Adipose tissue (tissue), 3 donors: ENCODE results near the gene ARID1A. TPM values are rescaled to one million over a fixed set of nuclear protein-coding genes. Genes with fewer than 3 reads are reported as not detected.
A peak's percentile ranks its signal among the peaks of the same experiment; 100 is the strongest.
"Not testable (repeated sequence)": the region's sequence is repeated elsewhere in the genome, so short reads cannot be mapped to it uniquely, and the experiment has no call there.

ENCODE experiments used
- H3K27ac ChIP-seq: one replicate; pipeline ENCODE4 v1.5.1; 2013; ENCODE audit warnings: low read depth, low read length
- WGBS, 3 donors: extraction: QIAGEN DNeasy Blood & Tissue Kit; methylation state at CpG; one replicate each; pipeline ENCODE4 v1.1.7; 2013; 5-methylcytosine and 5-hydroxymethylcytosine counted together
- polyA plus RNA-seq, 3 donors: library from polyadenylated mRNA; stranded (reverse); fragments of 200-250 nt; gene quantifications; one replicate each; pipeline ENCODE4 v1.2.3, GENCODE V29; 2013
- donor health status: healthy with polysubstance abuse.
- donor health status: Bipolar disorder and iron deficiency.
- donor health status: healthy.

ARID1A gene
- polyA plus RNA-seq, 3 donors: 12.2 to 22.8 (median 18.1) TPM

DNA sequence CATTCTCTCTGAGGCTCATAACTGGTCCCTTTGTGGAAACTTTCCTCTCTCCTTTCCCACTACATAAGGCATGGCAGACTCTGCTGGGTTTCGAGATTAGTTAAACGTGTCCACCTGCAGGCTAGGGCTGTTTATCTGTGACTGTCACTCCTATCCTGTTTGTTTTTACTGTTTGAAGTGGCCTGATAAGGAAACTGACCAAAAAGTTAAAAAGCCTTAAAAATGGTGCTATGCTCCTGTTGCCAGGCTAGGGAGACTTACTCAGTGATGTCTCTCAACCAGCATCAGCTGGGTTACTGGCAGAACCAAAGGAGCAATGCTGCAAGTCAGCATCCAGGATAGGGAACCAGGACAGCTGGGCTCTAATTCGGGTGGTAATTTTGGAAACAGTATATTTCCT is 95.8 kb downstream of the ARID1A start:
- 60 to 70% (median 60%) methylated on average over 3 of the region's 3 CpGs for WGBS, 3 donors

DNA sequence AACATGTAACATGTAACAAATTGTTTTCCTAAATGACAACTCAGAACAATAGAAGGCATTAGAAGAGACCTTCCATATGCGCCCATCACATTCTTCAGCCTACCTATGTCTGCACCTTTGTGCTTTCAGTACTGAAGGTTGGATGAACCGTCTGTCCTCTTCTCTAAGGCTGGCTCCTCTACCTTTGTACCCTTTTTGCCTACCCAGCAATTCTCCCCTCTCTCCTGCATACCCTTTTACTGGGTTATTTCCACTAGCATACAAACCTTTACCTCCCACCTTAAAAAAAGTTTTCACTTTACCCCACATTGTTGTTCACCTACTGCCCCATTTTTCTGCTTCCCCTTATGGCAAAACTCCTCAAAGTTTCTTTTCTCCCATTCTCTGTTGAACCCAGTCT is 97.1 kb downstream of the ARID1A start:
- 92 to 94% (median 93%) methylated on average over 2 of the region's 2 CpGs for WGBS, 3 donors
- no peak overlapping the region for H3K27ac ChIP-seq

More for the DNA sequence above, 95.8 kb downstream of the ARID1A start:
- no peak overlapping the region for H3K27ac ChIP-seq

DNA sequence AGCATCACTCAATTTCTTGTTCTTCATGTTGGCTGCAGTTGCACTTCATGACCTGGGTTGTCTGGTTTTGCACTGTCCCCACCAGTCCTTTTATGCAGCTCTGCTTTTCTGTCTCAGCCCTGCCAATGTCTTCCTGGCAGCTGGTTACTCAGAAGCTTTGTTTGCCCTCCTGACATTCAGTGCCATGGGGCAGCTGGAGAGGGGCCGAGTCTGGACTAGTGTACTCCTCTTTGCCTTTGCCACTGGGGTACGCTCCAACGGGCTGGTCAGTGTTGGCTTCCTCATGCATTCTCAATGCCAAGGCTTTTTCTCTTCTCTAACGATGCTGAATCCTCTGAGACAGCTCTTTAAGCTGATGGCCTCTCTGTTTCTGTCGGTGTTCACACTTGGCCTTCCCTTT is 98.6 kb downstream of the ARID1A start:
- 72 to 84% (median 80%) methylated on average over 5 of the region's 5 CpGs for WGBS, 3 donors
- no peak overlapping the region for H3K27ac ChIP-seq

DNA sequence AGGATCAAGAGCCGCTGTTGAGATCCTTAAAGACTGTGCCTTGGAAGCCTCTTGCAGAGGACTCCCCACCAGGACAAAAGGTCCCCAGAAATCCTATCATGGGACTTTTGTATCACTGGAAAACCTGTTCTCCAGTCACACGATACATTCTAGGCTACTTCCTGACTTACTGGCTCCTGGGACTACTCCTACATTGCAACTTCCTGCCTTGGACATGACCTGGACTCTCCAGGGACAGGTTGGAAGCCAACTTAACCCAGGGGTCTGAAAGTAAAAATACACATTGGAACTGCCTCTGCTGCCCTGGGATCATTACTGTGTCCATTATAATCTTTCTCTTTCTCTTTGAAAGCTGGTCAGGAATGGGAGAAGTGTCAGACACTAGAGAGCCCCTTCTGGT is 101.8 kb downstream of the ARID1A start:
- WGBS, 3 donors: 57 to 89% (median 66%) methylated on average over 2 of the region's 2 CpGs
- H3K27ac ChIP-seq: no peak overlapping the region

DNA sequence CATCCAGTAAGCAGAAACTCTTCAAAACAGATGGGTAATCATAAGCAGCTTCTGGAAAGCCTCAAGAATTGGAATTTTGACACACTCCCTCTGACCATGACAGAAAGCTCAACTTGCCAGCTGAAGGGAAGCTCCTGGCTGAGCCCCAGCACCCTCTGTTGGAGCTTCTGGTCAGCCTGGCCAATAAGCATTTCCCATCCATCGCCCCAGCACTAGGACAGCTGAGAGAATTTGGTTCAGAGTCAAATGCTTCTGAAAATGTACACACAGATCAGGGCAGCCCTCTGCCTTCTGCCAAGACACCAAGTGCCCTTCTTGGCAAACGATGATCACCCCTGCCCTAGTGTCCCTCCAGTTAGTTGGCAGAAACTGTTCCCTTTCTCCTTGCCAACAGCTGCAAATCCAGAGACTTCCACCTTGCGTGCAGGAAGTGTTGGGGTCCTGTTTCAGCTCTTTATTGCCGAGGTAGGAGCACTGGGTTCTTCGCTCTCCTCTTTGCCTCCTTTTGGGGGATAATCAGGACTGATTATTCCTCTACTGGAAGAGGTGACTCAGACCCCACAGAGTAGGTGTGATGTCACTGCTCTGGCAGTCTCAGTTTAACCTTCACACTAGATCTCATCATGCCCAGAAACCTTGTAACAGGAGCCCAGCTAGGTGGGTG is 103.8 kb downstream of the ARID1A start:
- WGBS, 3 donors: 20 to 58% (median 34%) methylated on average over 5 of the region's 5 CpGs
- H3K27ac ChIP-seq: peak overlapping the region; percentile 43

DNA sequence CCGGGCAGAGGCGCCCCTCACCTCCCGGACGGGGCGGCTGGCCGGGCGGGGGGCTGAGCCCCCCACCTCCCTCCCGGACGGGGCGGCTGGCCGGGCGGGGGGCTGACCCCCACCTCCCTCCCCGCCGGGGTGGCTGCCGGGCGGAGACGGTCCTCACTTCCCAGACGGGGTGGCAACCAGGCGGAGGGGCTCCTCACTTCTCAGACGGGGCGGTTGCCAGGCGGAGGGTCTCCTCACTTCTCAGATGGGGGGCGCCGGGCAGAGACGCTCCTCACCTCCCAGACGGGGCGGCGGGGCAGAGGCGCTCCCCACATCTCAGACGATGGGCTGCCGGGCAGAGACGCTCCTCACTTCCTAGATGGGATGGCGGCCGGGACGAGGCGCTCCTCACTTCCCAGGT is 108.1 kb downstream of the ARID1A start:
- WGBS, 3 donors: 96 to 98% (median 96%) methylated on average over 20 to 29 of the region's 36 CpGs
- not testable (repeated sequence) for H3K27ac ChIP-seq

DNA sequence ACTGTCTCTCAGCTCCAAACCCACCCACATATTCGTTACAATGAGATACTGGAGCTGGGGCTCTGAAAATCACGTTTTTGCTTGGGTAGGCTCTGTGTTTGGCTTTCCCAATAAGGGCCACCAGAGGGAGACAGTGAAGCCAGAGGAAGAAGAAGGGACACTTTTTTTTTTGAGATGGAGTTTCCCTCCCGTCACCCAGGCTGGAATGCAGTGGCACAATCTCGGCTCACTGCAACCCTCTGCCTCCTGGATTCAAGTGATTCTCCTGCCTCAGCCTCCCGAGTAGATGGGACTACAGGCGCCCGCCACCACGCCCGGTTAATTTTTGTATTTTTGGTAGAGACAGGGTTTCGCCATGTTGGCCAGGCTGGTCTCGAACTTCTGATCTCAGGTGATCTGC is 114.3 kb downstream of the ARID1A start:
- not testable (repeated sequence) for H3K27ac ChIP-seq
- WGBS, 3 donors: 52 to 57% (median 54%) methylated on average over 11 of the region's 11 CpGs

DNA sequence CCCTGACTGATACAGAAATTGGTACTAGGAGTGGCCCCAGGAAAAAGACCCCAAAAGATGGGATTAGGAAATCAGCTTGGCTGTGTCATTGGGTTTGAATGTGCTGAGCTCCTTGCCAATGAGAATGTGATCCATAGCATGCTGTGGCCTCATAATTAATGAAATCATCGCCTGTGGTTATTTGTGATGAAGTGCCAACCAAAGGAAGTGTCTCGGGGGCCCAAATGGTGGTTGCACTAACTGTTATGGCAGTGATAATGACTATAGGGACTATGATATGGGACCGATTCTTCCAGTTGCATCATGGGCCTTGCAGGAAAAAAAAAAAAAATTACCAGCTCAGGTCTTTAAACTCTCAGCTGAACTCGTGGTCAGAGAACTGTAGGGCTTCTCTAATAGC is 115.2 kb downstream of the ARID1A start:
- 57 to 65% (median 64%) methylated on average over 4 of the region's 4 CpGs for WGBS, 3 donors
- H3K27ac ChIP-seq: no peak overlapping the region

DNA sequence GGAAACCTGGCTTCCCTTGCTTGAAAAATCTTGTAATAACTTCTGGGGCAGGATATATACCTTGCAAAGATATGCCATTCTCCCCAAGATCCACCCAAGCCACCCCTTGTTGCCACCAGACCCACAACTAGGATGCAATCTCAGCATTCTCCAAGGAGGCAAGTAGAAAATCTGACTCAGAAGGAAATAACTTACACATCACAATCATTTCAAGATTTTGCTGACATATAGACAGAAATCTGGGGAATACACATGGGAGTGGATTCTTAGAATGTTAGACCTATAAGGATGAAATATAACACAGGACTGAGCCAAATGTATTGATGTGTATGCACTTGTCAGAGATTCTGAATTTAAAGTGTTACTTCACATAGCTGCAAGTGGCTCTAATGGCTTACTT is 115.9 kb downstream of the ARID1A start:
- no peak overlapping the region for H3K27ac ChIP-seq

DNA sequence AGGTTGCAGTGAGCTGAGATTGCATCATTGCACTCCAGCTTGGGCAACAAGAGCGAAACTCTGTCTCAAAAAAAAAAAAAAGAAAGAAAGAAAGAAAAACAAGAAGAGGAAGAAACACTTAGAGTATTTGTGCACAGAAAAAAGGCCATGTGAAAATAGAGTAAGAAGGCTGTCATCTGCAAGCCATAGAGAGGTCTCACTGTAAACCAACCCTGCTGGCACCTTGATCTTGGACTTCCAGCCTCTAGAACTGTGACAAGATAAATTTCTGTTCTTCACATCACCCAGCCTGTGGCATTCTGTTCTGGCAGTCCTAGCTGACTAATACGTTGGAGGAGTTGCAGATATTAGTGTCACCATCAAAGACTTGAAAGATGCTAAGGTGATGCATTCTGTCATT is 118.6 kb downstream of the ARID1A start:
- no peak overlapping the region for H3K27ac ChIP-seq
- 70 to 92% (median 73%) methylated on average over 2 of the region's 2 CpGs for WGBS, 3 donors

DNA sequence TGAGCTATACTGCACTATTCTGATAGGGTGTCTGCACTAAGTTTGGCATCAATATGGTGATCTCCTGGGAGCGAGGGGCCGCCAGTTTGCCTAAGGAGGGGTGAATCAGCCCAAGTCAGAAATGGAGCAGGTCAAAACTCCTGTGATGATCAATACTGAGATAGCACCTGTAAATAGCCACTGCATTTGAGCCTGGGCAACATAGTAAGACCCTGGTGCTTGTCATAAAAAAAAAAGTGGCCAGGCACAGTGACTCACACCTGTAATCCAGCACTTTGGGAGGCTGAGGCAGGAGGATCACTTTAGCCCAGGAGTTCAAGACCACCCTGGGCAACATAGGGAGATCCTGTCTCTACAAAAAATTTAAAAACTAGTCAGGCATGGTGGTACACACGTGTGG is 119.1 kb downstream of the ARID1A start:
- H3K27ac ChIP-seq: no peak overlapping the region
- 88 to 92% (median 91%) methylated on average over 3 of the region's 3 CpGs for WGBS, 3 donors

DNA sequence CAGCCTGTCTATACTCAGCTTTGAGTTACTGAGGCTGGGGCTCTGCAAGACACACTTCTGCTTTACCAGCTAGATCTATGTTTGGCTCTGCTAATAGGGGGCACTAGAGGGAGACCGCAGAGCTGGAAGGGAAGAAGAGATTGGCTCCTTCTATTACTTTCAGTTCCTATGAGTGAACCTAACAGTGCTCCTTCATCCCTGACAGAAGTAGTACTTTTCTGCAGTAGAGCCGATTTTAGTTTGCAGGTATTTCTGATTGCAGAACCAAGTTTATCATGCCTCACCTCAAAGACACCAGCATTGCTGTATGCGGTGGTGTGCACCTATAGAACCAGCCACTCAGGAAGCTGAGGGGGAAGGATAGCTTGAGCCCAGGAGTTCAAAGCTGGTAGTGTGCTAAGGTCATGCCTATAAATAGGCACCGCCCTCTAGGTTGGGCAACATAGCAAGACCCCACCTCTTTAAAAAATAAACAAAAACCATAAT is 125.0 kb downstream of the ARID1A start:
- 56 to 78% (median 58%) methylated on average over 4 of the region's 4 CpGs for WGBS, 3 donors

DNA sequence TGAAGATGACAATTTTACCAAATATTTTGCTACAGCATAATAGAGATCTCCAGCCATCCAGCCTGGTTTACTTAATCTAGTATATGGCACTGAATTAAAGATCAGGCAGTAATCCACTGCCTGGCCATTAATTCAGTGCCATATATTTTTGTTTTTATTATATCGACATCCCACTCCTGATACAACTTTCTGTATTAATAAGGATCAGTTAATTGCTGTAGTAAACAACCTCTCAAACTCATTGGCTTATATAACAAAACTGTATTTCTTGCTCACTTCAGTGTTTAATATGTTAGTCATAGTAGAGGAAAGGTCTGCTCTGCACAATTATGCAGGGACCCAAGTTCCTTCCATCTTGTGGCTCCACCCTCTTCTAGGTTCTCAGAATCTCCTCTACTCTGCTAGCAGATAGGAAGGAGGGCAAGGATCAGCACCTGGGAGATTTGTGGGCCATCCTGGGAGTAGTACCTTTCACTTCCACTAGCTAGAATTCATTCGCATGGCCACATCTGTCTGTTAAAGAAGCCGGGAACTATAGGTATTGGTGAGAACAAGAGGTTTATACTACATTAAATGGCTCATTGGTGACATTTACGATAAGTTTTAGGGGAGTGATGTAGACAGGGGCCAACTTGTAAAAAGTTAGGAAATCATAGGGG is 127.1 kb downstream of the ARID1A start:
- 89 to 98% (median 97%) methylated on average over 4 of the region's 4 CpGs for WGBS, 3 donors
- H3K27ac ChIP-seq: no peak overlapping the region

More for the DNA sequence above, 125.0 kb downstream of the ARID1A start:
- no peak overlapping the region for H3K27ac ChIP-seq

DNA sequence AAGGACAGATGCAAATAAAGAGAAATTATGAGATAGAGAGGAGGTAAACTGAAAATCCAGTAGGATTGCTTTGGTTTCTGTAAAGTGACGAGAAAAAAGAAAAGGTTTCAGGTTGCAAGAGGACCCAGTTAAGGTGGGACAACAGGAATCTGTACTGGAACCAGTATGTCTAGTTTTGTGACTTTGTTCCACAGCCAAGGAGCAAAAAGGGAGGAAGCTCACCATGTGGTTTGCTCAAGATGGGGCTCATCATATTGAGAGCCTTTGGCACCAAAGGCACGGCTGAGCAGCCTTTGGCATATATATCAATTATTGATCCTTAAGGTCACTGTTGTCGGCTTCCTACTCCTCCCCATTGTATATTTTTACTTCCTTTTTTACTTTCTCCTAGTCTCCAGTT is 128.9 kb downstream of the ARID1A start:
- no peak overlapping the region for H3K27ac ChIP-seq
- WGBS, 3 donors: 74 to 89% (median 88%) methylated on average over 3 of the region's 3 CpGs

DNA sequence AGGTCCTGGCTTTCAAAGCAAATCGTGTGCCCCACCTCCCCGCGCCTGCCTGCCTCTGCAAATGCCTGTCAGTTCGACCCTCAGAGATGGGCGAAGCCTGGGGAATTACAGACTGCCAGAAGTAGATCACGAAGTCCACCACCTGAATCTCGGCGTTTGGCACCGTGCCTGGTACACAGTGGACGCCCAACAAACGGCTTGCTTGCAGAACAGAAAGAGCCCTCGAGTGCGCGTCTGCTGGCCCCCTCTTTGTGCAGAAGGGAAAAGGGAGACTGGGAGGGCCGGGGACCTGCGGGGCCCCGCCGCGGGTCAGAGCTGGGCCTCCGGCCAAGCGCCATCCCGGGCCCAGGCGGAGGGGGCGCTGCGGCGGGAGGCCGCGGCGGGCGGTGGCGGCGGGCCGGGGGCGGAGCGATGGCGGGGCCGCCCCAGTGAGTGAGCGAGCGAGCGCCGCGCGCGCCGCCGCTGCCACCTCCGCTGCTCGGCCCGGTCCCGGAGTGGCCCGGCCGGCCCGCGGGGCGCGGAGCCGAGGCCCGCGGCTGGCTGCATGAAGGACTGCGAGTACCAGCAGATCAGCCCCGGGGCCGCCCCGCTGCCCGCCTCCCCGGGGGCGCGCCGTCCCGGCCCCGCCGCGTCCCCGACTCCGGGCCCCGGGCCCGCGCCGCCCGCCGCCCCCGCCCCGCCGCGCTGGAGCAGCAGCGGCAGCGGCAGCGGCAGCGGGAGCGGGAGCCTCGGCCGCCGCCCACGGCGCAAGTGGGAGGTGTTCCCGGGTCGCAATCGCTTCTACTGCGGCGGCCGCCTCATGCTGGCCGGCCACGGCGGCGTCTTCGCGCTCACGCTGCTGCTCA is 130.7 kb downstream of the ARID1A start, which contains the start of gene ZDHHC18:
Gene ZDHHC18 (plus strand): TSS at position 428 of the 845 bp plus-strand sequence. CDS start 117 bp downstream, at position 545.
- 0 to 1% (median 1%) methylated on average over 49 to 97 of the region's 107 CpGs for WGBS, 3 donors

DNA sequence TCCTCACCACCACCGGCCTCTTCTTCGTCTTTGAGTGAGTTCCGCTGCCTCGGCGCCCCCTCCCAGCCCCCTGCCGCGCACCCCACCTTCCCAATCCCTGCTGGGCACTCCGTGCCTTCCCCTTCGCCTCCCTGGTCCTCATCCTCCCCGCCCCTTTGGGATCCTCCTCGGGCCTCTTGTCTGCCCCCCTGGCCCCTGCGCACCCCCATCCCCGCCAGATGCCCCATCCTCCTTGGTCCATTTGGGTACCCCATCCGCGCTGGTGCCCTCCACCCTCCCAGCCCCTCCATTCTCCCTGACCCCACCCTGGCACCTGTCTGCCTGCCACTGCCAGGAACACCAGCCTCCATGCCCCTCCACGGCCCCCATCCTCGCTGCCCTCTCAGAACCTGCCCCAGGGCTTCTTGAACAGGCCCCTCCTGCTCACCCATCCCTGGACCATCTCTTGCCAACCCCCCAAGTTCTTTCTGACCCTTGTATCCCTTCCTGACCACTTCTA is 131.3 kb downstream of the ARID1A start:
- peak overlapping the region; percentile 43 for H3K27ac ChIP-seq
- WGBS, 3 donors: 2 to 7% (median 3%) methylated on average over 7 to 17 of the region's 17 CpGs

More for the DNA sequence above, 130.7 kb downstream of the ARID1A start, which contains the start of gene ZDHHC18:
- peak within 1 kb of the TSS; percentile 43 for H3K27ac ChIP-seq

DNA sequence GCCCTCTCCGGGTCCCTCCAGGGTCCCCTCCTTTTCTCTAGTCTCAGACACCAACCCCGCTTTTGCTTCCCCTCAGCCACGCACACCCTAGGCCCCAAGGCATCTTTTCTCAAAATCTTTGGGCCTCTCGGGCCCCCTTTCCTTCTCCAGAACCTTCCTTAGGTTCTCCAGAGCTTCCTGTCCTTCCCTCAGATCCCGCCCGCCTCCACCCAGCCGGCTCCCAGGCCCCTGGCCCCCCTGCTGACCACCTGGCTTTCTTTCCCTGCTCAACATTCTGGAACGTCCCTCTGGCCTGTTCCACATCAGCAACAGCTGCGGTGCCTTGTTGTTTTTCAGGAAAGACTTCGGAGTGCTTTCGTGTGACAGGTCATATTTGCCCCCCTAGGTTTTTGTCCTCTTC is 131.8 kb downstream of the ARID1A start:
- no peak overlapping the region for H3K27ac ChIP-seq

DNA sequence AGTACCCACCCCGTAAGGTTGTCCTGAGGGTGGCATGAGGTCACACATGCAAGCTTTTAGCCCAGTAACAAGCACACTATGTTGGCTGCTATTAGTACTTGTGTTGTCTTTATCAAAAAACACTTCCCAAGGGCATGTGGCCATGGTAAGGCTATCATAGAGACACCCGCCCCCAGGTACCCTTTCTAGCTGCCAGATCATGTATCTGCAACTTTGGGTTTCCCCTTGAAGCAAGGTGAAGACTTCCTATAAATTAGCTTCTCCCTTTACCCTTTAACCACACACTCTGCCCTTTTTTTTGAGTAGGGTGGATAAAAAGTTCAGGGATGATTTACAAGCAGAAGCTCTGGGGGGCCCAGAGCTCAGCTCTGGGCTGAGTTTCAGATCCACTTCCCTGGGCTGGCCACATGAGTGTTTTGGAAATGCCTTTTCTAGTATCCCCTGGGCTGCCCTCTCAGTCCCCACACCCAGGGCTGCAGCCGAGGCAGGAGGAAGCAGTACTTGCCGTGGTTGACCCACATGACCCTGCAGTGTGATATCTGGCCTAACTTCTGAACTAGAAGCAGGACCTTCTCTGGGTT is 132.7 kb downstream of the ARID1A start:
- WGBS, 3 donors: 38 to 68% (median 44%) methylated on average over 4 of the region's 4 CpGs
- peak overlapping the region; percentile 53 for H3K27ac ChIP-seq

More for the DNA sequence above, 131.8 kb downstream of the ARID1A start:
- 33 to 41% (median 39%) methylated on average over 11 of the region's 11 CpGs for WGBS, 3 donors
